DMS 273 treated with DMSO at 0.1 percent for 48 hours (cell line): ENCODE measurements around the gene DDR1.
"Not testable (repeated sequence)": the region's sequence is repeated elsewhere in the genome, so short reads cannot be mapped to it uniquely, and the experiment has no call there.

Experiments
- DNase-seq: peaks from one replicate; lab custom pipeline; 2025; lab: John Stamatoyannopoulos, UW

The DDR1 gene

DNA sequence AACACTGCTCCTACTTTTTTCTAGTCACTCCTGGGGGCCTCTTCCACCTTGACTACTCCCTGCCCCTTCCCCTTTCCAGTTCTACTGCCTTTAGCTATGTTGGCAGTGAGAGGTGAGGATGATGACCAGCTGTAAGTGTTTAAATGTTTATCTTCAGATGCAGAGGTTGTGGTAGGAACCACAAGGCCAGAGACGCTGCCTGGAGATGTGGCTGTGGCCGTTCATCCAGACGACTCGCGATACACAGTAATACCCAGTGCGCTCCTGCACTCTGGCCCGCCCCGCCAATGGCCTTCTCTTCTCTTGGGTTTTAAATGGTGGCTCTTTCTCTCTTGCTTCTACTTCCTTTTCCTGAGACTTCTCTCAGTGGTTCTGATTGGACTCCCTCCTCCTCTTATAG, 34.4 kb downstream of the DDR1 start:
- DNase-seq, result no peak

DNA sequence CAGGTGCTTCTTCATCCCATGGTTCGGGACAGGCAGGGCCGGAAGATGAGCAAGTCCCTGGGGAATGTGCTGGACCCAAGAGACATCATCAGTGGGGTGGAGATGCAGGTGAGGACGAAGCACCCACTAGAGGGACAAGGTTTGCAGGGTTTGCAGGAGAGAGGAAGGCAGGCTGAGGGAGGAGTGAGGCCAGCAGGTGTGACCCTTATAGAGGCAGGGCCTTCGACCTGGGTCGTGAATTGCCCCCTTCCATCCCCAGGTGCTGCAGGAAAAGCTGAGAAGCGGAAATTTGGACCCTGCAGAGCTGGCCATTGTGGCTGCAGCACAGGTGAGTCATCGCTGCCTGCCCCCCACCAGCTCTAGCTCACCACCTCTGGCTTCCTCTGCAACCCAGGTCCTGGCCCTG, 38.1 kb downstream of the DDR1 start:
- no peak for DNase-seq

GRCh38 chr6:30924040-30924627, 39.8 kb downstream of the DDR1 start:
- not testable (repeated sequence) for DNase-seq

DNA sequence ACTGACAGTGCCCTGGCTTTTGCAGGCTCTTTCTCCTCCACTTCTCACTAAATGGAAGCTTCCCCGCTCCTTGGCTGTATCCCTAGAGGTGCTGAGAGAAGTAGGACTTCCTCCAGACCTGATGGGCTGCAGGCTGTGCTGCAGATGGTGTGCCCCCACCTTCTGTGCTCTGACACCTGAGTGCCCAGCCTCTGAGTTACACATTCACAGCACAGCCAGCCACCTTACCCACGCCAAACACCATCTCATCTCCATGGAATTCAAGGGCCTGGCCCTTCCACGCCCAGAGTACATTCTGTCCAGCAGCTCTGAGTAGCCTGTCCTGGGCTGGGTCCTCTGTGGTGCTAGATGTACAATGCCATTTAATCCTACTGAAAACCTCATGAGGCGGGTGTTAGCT, 42.3 kb downstream of the DDR1 start:
- DNase-seq, result no peak

DNA sequence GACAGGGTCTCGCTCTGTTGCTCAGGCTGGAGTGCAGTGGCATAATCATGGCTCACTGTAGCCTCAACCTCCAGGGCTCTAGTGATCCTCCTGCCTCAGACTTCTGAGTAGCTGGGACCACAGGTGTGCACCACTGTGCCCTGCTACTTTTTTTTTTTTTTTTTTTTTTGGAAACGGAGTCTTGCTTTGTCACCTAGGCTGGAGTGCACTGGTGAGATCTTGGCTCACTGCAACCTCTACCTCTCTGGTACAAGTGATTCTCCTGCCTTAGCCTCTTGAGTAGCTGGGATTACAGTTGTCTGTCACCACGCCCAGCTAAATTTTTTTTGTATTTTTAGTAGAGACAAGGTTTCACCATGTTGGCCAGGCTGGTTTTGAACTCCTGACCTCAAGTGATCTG, 42.8 kb downstream of the DDR1 start:
- not testable (repeated sequence) for DNase-seq

GRCh38 chr6:30928677-30929076, 44.4 kb downstream of the DDR1 start:
- no peak for DNase-seq

DNA sequence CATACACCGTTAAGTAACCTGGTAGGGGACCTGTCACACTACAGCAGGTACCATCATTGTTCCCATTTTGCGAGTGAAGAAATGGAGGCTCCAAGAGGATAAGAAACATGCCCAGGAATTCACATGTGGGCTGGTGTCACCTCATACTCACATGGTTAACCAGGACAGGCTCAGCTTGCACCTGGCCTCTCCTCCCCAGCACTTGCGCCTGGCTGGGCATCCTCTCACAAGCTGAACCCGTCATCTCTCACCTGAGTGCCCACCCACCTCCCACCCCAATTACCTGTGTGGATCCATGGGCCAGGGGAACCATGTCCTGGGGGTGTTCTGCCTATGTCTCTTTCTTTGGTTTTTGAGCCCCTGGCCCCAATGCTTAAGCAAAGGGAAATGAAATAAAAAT, 46.2 kb downstream of the DDR1 start:
- no peak for DNase-seq

DNA sequence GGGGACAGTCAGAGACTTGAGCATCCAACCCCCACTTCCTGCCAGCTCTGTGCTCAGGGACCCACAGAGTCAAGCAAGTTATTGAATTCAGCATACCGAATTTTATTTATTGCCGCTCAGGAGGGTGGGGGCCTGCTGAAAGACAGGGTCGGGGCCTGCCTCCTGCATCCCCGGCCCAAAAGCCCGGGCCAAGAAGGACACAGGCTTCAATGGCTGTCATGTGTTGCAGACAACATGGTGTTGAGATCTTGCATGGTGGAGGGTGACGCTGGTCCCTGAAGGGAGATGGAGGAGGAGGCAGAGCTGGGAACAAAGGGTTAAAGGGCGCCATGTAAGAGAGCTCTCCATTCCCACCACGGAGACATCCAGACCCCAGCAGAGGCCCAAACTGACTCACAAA, 47.0 kb downstream of the DDR1 start:
- no peak for DNase-seq

DNA sequence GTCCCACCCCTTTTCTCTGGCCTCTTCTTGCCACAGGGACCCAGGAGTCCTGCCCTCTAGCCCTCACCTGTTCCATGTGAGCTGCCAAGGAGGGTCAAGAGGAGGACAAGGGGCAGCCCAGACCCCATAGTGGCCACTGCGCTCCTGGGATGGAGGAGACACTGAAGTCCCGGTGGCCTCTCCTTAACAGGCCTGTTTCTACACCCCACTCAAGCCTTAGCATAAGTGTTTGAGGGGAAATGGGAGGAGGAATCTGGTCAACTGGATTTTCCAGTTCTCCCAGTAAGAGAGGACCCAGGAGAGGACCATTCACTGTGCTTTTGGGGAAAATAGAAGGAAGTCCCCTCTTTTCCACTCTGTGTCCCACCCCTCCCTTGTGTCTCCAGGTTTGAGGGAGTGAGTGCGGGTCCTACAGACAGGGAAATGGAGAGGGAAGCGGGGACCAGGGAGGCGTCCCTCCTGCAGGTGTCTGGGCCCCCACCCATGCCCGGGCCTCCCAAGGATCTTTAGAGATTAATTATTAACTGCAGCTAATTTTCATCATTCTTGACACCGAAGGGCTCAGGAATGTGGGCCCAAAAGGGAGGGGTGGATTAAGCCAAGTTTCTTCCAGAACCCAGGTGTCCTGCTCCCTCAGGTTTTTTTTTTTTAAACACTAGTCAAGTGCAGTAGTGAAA, 47.8 kb downstream of the DDR1 start, which contains the start of gene SFTA2:
Gene SFTA2 (minus strand): TSS at position 202 of the 677 bp plus-strand sequence. CDS start 74 bp downstream, at position 128.
- DNase-seq, result no peak

DNA sequence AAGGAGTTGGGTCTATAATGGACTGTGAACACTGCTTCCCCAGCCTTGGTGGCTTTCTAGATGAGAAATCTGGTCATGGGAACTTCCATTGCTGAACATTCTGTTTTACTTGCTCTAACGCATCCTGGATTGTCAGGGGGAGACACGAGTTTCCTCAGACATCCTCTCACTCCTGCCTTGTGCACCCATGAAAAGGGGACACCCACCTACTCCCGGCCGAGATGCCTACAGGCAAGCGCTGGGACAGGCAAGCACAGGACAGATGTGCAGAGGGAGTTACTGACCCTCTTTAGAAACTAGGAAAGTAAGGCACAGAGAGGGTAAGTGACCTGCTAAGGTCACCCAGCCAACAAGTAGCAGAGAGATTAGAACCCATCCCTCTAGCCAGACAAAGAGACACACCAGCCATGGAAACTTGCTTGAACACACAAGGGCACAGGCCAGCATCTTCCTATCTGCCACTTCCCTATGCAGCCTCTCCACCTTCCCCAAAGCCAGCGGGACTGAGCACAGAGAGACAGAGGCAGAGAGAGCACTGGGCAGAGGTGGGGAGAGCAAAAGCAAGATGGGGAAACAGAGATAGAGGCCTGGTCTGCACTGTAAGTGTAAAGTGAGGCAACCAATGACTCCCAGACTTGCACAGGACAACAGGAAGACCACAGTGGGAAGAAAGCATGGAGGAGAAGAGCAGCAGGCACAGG, 48.5 kb downstream of the DDR1 start:
- DNase-seq, result no peak

- DNase-seq, result no peak
These were observed 50.7 kb downstream of the DDR1 start for GRCh38 chr6:30935018-30935417.

DNA sequence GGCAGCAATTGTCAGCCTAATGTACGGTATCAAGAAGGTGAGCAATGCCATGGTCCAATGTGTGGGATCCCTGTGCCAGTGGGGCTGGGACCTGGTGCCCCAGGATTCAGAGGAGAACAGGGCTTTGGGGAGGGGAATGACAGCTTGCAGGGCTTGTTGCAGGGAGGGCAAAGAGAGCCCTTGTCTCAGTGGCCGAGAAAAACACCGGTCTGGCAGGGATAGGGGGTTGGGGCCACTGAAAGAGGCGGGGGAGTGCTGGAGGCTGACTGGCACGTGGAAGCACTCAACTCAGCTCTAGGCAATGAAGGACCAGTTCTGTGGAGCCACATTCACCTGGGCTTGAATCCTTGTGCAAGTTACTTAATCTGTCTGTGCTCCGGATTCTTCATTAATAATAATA, 52.9 kb downstream of the DDR1 start:
- DNase-seq, result no peak

DNA sequence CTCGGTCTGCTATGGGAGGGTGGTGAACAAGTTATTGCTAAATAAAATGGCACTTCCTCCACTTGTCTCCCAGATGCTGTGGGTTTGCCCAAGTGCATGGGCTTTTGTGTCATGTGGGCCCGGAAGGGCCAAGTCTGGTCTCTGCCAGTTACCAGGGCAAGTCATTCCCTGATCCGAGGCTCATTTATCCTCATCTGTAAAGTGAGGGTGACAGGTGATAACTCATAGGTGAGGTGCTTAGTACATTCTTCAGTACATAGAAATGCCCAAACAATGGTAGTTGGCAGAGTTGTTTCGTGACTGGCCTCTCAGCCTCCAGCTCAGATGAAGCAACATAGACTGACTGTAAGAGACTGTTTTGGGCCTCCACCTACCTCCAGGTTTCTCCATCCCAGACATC, 54.4 kb downstream of the DDR1 start:
- DNase-seq, result no peak

GRCh38 chr6:30939473-30939872, 55.2 kb downstream of the DDR1 start:
- DNase-seq, result no peak

GRCh38 chr6:30940361-30940986, 56.2 kb downstream of the DDR1 start, which contains the start of gene MUCL3:
TSS of gene MUCL3 (plus strand) at chr6:30940973. CDS start at chr6:30941000, 27 bp downstream.
- DNase-seq, result no peak

DNA sequence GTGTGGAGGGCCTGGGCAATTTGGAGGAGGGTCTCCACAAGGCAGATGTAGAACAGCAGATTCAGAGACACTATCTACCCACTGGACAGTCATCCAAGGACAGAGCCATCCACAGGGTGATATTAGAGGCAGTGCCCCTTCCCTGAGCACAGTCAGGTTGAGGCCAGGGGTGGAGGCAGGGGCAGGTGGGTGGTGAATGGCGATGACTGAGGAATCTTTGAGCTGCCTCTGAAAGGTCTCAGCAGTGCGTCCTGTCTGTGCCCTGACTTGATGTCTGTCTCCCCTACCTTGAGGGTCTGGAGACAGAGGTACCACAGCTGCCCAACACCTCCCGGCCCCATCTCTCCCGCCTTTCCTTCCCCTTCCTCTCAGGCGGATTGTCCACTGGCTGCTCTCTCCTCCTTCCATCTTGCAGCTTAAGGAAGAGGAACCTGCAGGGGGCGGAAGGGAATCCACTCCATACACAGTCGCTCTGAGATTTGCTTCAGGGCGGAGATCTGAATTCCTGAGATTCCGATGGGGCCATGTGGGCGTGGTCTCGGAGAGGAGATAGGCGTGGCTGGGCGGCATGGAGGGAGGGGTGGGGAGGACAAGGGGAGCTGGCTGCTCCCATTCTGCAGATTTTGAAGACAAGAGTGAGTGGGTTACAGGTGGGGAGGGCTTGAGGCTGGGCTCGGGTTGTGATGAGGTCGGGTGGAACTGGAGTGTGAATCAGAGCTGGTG, 58.2 kb downstream of the DDR1 start:
- peak; percentile 5 for DNase-seq

DNA sequence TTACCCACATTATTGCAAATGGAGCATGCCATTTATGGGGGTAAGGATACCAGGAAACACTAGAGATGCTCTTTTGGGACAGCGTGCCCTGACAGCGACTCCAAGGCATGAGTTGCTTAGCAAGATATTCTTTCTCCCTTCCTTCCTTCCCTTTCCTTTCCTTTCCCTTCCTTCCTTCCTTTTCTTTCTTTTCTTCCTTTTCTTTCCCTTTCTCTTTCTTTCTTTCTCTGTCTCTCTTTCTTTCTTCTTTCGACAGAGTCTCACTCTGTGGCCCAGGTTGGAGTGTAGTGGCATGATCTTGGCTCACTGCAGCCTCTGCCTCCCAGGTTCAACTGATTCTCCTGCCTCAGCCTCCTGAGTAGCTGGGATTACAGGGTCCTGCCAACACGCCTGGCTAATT, 59.7 kb downstream of the DDR1 start:
- no peak for DNase-seq

DNA sequence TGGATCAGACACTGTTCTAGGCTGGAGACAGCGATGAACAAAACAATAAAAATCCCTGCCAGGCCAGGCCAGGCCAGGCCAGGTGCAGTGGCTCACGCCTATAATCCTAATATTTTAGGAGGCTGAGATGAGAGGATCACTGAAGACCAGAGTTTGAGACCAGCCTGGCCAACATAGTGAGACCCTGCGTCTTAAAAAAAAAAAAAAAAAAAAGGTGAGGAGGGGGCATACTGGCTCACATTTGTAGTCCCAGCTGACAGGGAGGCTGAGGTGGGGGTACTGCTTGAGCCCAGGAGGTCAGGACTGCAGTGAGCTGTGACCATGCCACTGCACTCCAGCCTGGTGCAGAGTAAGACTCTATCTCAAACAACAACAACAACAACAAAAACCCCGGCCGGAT, 61.0 kb downstream of the DDR1 start:
- no peak for DNase-seq

- DNase-seq, result no peak
These were observed 62.9 kb downstream of the DDR1 start for GRCh38 chr6:30947231-30947630.

DNA sequence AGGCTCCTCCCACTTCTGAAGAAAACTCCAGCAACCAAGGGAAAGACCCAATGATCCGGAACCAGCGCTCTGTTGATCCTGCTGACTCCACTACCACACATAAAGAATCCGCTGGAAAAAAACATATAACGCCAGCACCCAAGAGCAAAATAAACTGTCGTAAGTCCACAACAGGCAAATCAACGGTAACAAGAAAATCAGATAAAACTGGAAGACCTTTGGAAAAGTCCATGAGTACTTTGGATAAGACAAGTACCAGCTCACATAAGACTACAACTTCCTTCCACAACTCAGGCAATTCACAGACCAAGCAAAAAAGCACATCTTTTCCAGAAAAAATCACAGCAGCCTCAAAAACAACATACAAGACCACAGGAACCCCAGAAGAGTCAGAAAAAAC, 64.5 kb downstream of the DDR1 start:
- no peak for DNase-seq
